Measurements from ENCODE around the gene LIN37. TPM values are rescaled to one million over a fixed set of nuclear protein-coding genes. Genes with fewer than 3 reads are reported as not detected.

Gene LIN37
- total and polyA plus RNA-seq, 2 of the 13 experiments (the other 11 are each of a cell fraction or from before 2014, with no cell fraction given): 6.3 to 8.7 TPM

- TF ChIP-seq PRDM15 (CRISPR knock-in tag; IDR thresholded peaks at IDR 0.05): no peak
- TF ChIP-seq TFAP4 (IDR thresholded peaks at IDR 0.05; ENCODE audit: borderline replicate concordance, low read depth): peak; percentile 68; the same call in 1 of the 2 replicates
- peak; percentile 42; the same call in 1 of the 2 replicates for TF ChIP-seq HMG20B (CRISPR knock-in tag; conservative IDR thresholded peaks at IDR 0.05)
- peak; percentile 94 for TF ChIP-seq ARID4A (CRISPR knock-in tag; IDR thresholded peaks at IDR 0.05; ENCODE audit: borderline replicate concordance)
- TF ChIP-seq ZNF274 (CRISPR knock-in tag; IDR thresholded peaks at IDR 0.05): no peak
- no peak for TF ChIP-seq ZNF749 (CRISPR knock-in tag; IDR thresholded peaks at IDR 0.05; ENCODE audit: borderline replicate concordance)
- TF ChIP-seq ZNF496 (CRISPR knock-in tag; IDR thresholded peaks at IDR 0.05; ENCODE audit: insufficient replicate concordance): no peak
- TF ChIP-seq ZZZ3 (CRISPR knock-in tag; IDR thresholded peaks at IDR 0.05; ENCODE audit: borderline replicate concordance): peak; percentile 55; the same call in 1 of the 2 replicates
- TF ChIP-seq ATF4 (CRISPR knock-in tag; IDR thresholded peaks at IDR 0.05): peak in 1 of 2 experiments; percentile 47; a peak in 2 of 4 replicates
- TF ChIP-seq ZFP91 (CRISPR knock-in tag; IDR thresholded peaks at IDR 0.05; ENCODE audit: borderline replicate concordance): peak; percentile 84; the same call in 1 of the 2 replicates
- TF ChIP-seq SOX13 (IDR thresholded peaks at IDR 0.05): no peak
- TF ChIP-seq SOX13 (CRISPR knock-in tag; conservative IDR thresholded peaks at IDR 0.05 in 1 of 2, IDR thresholded peaks at IDR 0.05 in 1 of 2): peak in 1 of 2 experiments; percentile 29; a peak in 1 of 4 replicates
- TF ChIP-seq ZNF264 (CRISPR knock-in tag; IDR thresholded peaks at IDR 0.05): no peak
Measured at GRCh38 chr19:35740423-35741202, 7.8 kb upstream of the LIN37 start (continued).
